GM04504 (cell line): ENCODE results near the gene STYXL2.
A peak's percentile ranks its signal among the peaks of the same experiment; 100 is the strongest.

ENCODE experiments used
- DNase-seq: peaks from one replicate; pipeline ENCODE4 v3.0.0-alpha.2; 2012; ENCODE audit warnings: low read depth

Gene STYXL2

GRCh38 chr1:167093846-167094516, at the start of gene STYXL2:
TSS of gene STYXL2 (plus strand) at chr1:167094075. CDS start at chr1:167094850, 775 bp downstream.
- DNase-seq = no peak

- no peak for DNase-seq
Measured at GRCh38 chr1:167051907-167052306, 42.0 kb upstream of the STYXL2 start.

GRCh38 chr1:167052389-167052788, 41.5 kb upstream of the STYXL2 start:
- no peak for DNase-seq

GRCh38 chr1:167054531-167054930, 39.3 kb upstream of the STYXL2 start:
- no peak for DNase-seq

GRCh38 chr1:167054946-167055630, 38.8 kb upstream of the STYXL2 start:
- no peak for DNase-seq

- no peak for DNase-seq
Measured at GRCh38 chr1:167056529-167057231, 37.2 kb upstream of the STYXL2 start.

GRCh38 chr1:167057241-167057688, 36.6 kb upstream of the STYXL2 start:
- no peak for DNase-seq

- peak; percentile 12 for DNase-seq
Measured at GRCh38 chr1:167059045-167059808, 34.6 kb upstream of the STYXL2 start.

GRCh38 chr1:167059809-167060107, 34.1 kb upstream of the STYXL2 start:
- no peak for DNase-seq

- no peak for DNase-seq
Measured at GRCh38 chr1:167060141-167061072, 33.5 kb upstream of the STYXL2 start.

GRCh38 chr1:167061073-167061464, 32.8 kb upstream of the STYXL2 start:
- no peak for DNase-seq

GRCh38 chr1:167064621-167065020, 29.3 kb upstream of the STYXL2 start:
- DNase-seq = no peak

- no peak for DNase-seq
Measured at GRCh38 chr1:167065471-167065870, 28.4 kb upstream of the STYXL2 start.

GRCh38 chr1:167066333-167067122, 27.3 kb upstream of the STYXL2 start:
- peak; percentile 11 for DNase-seq

- no peak for DNase-seq
Measured at GRCh38 chr1:167067904-167068303, 26.0 kb upstream of the STYXL2 start.

- DNase-seq = no peak
Measured at GRCh38 chr1:167068761-167069160, 25.1 kb upstream of the STYXL2 start.

- DNase-seq = no peak
Measured at GRCh38 chr1:167071286-167071685, 22.6 kb upstream of the STYXL2 start.

GRCh38 chr1:167076136-167076710, 17.7 kb upstream of the STYXL2 start:
- no peak for DNase-seq

GRCh38 chr1:167077128-167077867, 16.6 kb upstream of the STYXL2 start:
- no peak for DNase-seq

- no peak for DNase-seq
Measured at GRCh38 chr1:167077868-167078210, 16.0 kb upstream of the STYXL2 start.
